Measurements from ENCODE around the gene TUSC2. TPM values are rescaled to one million over a fixed set of nuclear protein-coding genes. Genes with fewer than 3 reads are reported as not detected.

The TUSC2 gene
- total and polyA plus RNA-seq, 9 of the 15 experiments (the other 6 are each of a cell fraction or from before 2014, with no cell fraction given) = 2.8 to 67.5 (median 25.8) TPM

DNA sequence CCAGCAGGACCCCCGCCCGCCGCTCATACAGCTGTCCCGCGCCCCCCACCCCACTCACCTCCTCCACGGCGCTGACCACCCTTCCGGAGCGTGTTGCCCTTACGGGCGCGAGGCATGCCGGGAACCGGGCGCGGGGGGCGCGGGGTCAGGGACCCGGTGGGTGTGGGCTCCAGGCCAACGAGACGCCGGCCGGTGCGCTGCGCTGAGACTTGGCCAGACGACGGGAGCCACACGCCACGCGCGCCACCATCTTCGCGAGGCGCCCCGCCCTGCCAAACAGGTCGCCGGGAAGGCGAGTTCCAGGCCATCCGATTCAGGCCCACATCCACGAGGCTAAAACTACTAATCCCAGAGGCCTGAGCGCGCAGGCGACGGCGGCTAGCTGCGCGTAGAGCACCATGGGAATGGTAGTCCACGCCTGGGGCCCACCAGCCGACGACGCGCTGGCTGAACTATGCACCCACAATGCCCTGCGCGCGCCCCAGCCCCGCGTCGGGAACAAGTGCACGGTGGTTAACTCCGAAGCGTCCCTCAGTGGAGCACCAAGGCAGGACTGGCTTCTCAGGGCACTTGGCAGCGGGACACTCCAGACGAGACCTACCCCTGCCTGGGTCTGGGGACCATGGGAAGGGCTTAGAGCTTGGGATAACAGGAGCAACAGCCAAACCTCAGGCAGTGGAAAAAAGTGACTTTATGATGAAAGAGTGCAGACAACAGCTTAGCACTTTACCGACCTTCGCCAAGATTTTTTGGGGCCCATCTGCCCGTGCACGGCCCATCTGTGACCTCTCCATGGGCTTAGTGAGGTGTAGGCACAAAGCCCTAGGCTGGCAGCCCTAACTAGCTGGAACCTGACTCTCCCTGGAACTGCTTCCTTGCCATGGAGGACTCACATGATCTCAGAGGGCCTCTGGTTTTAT is 35.6 kb downstream of the TUSC2 start, which contains the start of gene IFRD2 (continued):
- TF ChIP-seq, protein P1, sequence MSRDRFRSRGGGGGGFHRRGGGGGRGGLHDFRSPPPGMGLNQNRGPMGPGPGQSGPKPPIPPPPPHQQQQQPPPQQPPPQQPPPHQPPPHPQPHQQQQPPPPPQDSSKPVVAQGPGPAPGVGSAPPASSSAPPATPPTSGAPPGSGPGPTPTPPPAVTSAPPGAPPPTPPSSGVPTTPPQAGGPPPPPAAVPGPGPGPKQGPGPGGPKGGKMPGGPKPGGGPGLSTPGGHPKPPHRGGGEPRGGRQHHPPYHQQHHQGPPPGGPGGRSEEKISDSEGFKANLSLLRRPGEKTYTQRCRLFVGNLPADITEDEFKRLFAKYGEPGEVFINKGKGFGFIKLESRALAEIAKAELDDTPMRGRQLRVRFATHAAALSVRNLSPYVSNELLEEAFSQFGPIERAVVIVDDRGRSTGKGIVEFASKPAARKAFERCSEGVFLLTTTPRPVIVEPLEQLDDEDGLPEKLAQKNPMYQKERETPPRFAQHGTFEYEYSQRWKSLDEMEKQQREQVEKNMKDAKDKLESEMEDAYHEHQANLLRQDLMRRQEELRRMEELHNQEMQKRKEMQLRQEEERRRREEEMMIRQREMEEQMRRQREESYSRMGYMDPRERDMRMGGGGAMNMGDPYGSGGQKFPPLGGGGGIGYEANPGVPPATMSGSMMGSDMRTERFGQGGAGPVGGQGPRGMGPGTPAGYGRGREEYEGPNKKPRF (IDR thresholded peaks at IDR 0.05; ENCODE audit: low read depth, low read length) = no peak
- TF ChIP-seq PHF21A (IDR thresholded peaks at IDR 0.05; ENCODE audit: borderline replicate concordance, low read depth) = no peak
- TF ChIP-seq, protein P2, sequence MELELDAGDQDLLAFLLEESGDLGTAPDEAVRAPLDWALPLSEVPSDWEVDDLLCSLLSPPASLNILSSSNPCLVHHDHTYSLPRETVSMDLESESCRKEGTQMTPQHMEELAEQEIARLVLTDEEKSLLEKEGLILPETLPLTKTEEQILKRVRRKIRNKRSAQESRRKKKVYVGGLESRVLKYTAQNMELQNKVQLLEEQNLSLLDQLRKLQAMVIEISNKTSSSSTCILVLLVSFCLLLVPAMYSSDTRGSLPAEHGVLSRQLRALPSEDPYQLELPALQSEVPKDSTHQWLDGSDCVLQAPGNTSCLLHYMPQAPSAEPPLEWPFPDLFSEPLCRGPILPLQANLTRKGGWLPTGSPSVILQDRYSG (tag; conservative IDR thresholded peaks at IDR 0.05; ENCODE audit: low read depth) = peak; percentile 84
- TF ChIP-seq, protein P3, sequence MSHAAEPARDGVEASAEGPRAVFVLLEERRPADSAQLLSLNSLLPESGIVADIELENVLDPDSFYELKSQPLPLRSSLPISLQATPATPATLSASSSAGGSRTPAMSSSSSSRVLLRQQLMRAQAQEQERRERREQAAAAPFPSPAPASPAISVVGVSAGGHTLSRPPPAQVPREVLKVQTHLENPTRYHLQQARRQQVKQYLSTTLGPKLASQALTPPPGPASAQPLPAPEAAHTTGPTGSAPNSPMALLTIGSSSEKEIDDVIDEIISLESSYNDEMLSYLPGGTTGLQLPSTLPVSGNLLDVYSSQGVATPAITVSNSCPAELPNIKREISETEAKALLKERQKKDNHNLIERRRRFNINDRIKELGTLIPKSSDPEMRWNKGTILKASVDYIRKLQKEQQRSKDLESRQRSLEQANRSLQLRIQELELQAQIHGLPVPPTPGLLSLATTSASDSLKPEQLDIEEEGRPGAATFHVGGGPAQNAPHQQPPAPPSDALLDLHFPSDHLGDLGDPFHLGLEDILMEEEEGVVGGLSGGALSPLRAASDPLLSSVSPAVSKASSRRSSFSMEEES (CRISPR knock-in tag; IDR thresholded peaks at IDR 0.05) = 0 out of 2 replicates have a peak, but pooled peaks have one; percentile 8
- TF ChIP-seq, protein P4, sequence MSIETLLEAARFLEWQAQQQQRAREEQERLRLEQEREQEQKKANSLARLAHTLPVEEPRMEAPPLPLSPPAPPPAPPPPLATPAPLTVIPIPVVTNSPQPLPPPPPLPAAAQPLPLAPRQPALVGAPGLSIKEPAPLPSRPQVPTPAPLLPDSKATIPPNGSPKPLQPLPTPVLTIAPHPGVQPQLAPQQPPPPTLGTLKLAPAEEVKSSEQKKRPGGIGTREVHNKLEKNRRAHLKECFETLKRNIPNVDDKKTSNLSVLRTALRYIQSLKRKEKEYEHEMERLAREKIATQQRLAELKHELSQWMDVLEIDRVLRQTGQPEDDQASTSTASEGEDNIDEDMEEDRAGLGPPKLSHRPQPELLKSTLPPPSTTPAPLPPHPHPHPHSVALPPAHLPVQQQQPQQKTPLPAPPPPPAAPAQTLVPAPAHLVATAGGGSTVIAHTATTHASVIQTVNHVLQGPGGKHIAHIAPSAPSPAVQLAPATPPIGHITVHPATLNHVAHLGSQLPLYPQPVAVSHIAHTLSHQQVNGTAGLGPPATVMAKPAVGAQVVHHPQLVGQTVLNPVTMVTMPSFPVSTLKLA (conservative IDR thresholded peaks at IDR 0.05) = peak; percentile 98 to 99
- peak; percentile 98 for TF ChIP-seq ZNF197 (CRISPR knock-in tag; IDR thresholded peaks at IDR 0.05; ENCODE audit: low read depth)
- TF ChIP-seq RNF2 (IDR thresholded peaks at IDR 0.05) = peak; percentile 91
- TF ChIP-seq CREM (IDR thresholded peaks at IDR 0.05; ENCODE audit: low read depth) = peak; percentile 99
- TF ChIP-seq NFIC (IDR thresholded peaks at IDR 0.05) = peak; percentile 66
- peak; percentile 73 for TF ChIP-seq RBBP5 (IDR thresholded peaks at IDR 0.05; ENCODE audit: borderline replicate concordance, insufficient read depth, low read length, poor library complexity, severe bottlenecking)
- TF ChIP-seq POLR2G (IDR thresholded peaks at IDR 0.05; ENCODE audit: low read depth, low read length) = peak; percentile 86
- TF ChIP-seq, protein P5, sequence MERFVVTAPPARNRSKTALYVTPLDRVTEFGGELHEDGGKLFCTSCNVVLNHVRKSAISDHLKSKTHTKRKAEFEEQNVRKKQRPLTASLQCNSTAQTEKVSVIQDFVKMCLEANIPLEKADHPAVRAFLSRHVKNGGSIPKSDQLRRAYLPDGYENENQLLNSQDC (CRISPR knock-in tag; IDR thresholded peaks at IDR 0.05) = no peak
- TF ChIP-seq RUNX1 (IDR thresholded peaks at IDR 0.05; ENCODE audit: low read depth) = no peak
- TF ChIP-seq, protein P6, sequence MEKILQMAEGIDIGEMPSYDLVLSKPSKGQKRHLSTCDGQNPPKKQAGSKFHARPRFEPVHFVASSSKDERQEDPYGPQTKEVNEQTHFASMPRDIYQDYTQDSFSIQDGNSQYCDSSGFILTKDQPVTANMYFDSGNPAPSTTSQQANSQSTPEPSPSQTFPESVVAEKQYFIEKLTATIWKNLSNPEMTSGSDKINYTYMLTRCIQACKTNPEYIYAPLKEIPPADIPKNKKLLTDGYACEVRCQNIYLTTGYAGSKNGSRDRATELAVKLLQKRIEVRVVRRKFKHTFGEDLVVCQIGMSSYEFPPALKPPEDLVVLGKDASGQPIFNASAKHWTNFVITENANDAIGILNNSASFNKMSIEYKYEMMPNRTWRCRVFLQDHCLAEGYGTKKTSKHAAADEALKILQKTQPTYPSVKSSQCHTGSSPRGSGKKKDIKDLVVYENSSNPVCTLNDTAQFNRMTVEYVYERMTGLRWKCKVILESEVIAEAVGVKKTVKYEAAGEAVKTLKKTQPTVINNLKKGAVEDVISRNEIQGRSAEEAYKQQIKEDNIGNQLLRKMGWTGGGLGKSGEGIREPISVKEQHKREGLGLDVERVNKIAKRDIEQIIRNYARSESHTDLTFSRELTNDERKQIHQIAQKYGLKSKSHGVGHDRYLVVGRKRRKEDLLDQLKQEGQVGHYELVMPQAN (IDR thresholded peaks at IDR 0.05; ENCODE audit: borderline replicate concordance) = peak; percentile 68; the same call in 1 of the 2 replicates
- no peak for TF ChIP-seq ZNF77 (CRISPR knock-in tag; IDR thresholded peaks at IDR 0.05)
- peak; percentile 82 for TF ChIP-seq L3MBTL2 (IDR thresholded peaks at IDR 0.05)
- no peak for TF ChIP-seq ZNF121 (CRISPR knock-in tag; conservative IDR thresholded peaks at IDR 0.05)
- TF ChIP-seq ERF (CRISPR knock-in tag; IDR thresholded peaks at IDR 0.05) = peak; percentile 93
